Parathyroid adenoma (tissue), 2 donors: ENCODE measurements around the gene TDP1.
"Not testable (repeated sequence)": the region's sequence is repeated elsewhere in the genome, so short reads cannot be mapped to it uniquely, and the experiment has no call there.

Experiments used
- H2AFZ ChIP-seq: fragments of 300-600 bp; sonication (generic); one replicate; pipeline ENCODE4 v1.7.0; 2017; ENCODE audit warnings: antibody characterized with exemption, mild to moderate bottlenecking
- H3K27ac ChIP-seq: fragments of 300-600 bp; sonication (generic); one replicate; pipeline ENCODE4 v1.7.0; 2017
- H3K27me3 ChIP-seq: fragments of 300-600 bp; sonication (generic); one replicate; pipeline ENCODE4 v1.7.0; 2017; ENCODE audit warnings: low read length; ENCODE audit not compliant: control insufficient read depth, insufficient read depth
- H3K36me3 ChIP-seq: fragments of 300-600 bp; sonication (generic); one replicate; pipeline ENCODE4 v1.7.0; 2017; ENCODE audit warnings: low read length; ENCODE audit not compliant: control insufficient read depth, insufficient read depth
- H3K4me1 ChIP-seq: fragments of 300-600 bp; sonication (generic); one replicate; pipeline ENCODE4 v1.7.0; 2017; ENCODE audit warnings: control low read depth
- H3K4me2 ChIP-seq: fragments of 300-600 bp; sonication (generic); one replicate; pipeline ENCODE4 v1.7.0; 2017; ENCODE audit warnings: low read length
- H3K4me3 ChIP-seq: fragments of 300-600 bp; sonication (generic); one replicate; pipeline ENCODE4 v1.7.0; 2017; ENCODE audit warnings: low read depth, low read length
- H3K79me2 ChIP-seq: fragments of 300-600 bp; sonication (generic); one replicate; pipeline ENCODE4 v1.7.0; 2017; ENCODE audit warnings: control low read depth
- H3K9ac ChIP-seq: fragments of 300-600 bp; sonication (generic); one replicate; pipeline ENCODE4 v1.7.0; 2017; ENCODE audit warnings: mild to moderate bottlenecking
- H3K9me3 ChIP-seq: fragments of 300-600 bp; sonication (generic); one replicate; pipeline ENCODE4 v1.7.0; 2017; ENCODE audit warnings: low read length; ENCODE audit not compliant: control insufficient read depth
- CTCF ChIP-seq: fragments of 300-600 bp; sonication (generic); IDR thresholded peaks from one replicate; pipeline ENCODE4 v1.7.0; 2017; ENCODE audit warnings: antibody characterized with exemption, mild to moderate bottlenecking
- donor health status: primary hyperparathyroidism.

The TDP1 gene

GRCh38 chr14:90072350-90072749 lies 116.6 kb downstream of the TDP1 start:
- Histone ChIP-seq H3K4me3 (no peak overlapping the region), H3K9me3 (no peaks in the 10 kb centered on the region), H3K9ac (no peak overlapping the region), H3K36me3 (no peaks in the 10 kb centered on the region), H3K79me2 (no peaks in the 10 kb centered on the region), H3K27ac (no peak overlapping the region), H3K4me1 (no peaks in the 10 kb centered on the region), H3K27me3 (no peaks in the 10 kb centered on the region), H2AFZ (no peak overlapping the region), H3K4me2 (no peak overlapping the region)
- TF ChIP-seq CTCF = no peak

- H3K4me2 ChIP-seq = no peak overlapping the region
- H3K79me2 ChIP-seq = no peaks in the 10 kb centered on the region
- TF ChIP-seq CTCF = no peak
Measured at GRCh38 chr14:90079576-90079975, 123.8 kb downstream of the TDP1 start.

GRCh38 chr14:90087433-90087832 lies 131.7 kb downstream of the TDP1 start:
- no peak overlapping the region for H2AFZ ChIP-seq
- no peak overlapping the region for H3K4me2 ChIP-seq
- no peaks in the 10 kb centered on the region for H3K36me3 ChIP-seq
- no peaks in the 10 kb centered on the region for H3K9me3 ChIP-seq
- no peak overlapping the region for H3K4me3 ChIP-seq
- no peak overlapping the region for H3K9ac ChIP-seq
- H3K27ac ChIP-seq = no peak overlapping the region
- H3K79me2 ChIP-seq = no peaks in the 10 kb centered on the region
- H3K27me3 ChIP-seq = no peaks in the 10 kb centered on the region
- peaks cover 2% of the 10 kb centered on the region for H3K4me1 ChIP-seq
- TF ChIP-seq CTCF = no peak

More at GRCh38 chr14:90079576-90079975, 123.8 kb downstream of the TDP1 start:
- no peak overlapping the region for H3K4me3 ChIP-seq
- no peak overlapping the region for H3K27ac ChIP-seq
- H2AFZ ChIP-seq = no peak overlapping the region
- H3K9ac ChIP-seq = no peak overlapping the region
- no peaks in the 10 kb centered on the region for H3K4me1 ChIP-seq
- no peaks in the 10 kb centered on the region for H3K36me3 ChIP-seq
- H3K27me3 ChIP-seq = no peaks in the 10 kb centered on the region
- H3K9me3 ChIP-seq = no peaks in the 10 kb centered on the region

- H2AFZ ChIP-seq = no peak overlapping the region
- H3K27me3 ChIP-seq = no peaks in the 10 kb centered on the region
- H3K79me2 ChIP-seq = no peaks in the 10 kb centered on the region
- H3K9me3 ChIP-seq = no peaks in the 10 kb centered on the region
- H3K36me3 ChIP-seq = no peaks in the 10 kb centered on the region
- no peak overlapping the region for H3K4me3 ChIP-seq
- no peak overlapping the region for H3K27ac ChIP-seq
- TF ChIP-seq CTCF = no peak
- H3K9ac ChIP-seq = no peak overlapping the region
- no peak overlapping the region for H3K4me2 ChIP-seq
- H3K4me1 ChIP-seq = peaks cover 2% of the 10 kb centered on the region
Measured at GRCh38 chr14:90088176-90088575, 132.4 kb downstream of the TDP1 start.

GRCh38 chr14:90089486-90089885 lies 133.8 kb downstream of the TDP1 start:
- not testable (repeated sequence) for H3K27ac ChIP-seq, H3K9me3 ChIP-seq, H3K9ac ChIP-seq, H3K4me1 ChIP-seq, H3K79me2 ChIP-seq, H3K36me3 ChIP-seq, H3K4me3 ChIP-seq, H3K4me2 ChIP-seq, H2AFZ ChIP-seq, H3K27me3 ChIP-seq
